ENCODE measurements around the gene TMC7. TPM values are rescaled to one million over a fixed set of nuclear protein-coding genes. Genes with fewer than 3 reads are reported as not detected.

Gene TMC7
- total and polyA plus RNA-seq, 2 of the 13 experiments (the other 11 are each of a cell fraction or from before 2014, with no cell fraction given): 1.2 to 5.1 TPM

DNA sequence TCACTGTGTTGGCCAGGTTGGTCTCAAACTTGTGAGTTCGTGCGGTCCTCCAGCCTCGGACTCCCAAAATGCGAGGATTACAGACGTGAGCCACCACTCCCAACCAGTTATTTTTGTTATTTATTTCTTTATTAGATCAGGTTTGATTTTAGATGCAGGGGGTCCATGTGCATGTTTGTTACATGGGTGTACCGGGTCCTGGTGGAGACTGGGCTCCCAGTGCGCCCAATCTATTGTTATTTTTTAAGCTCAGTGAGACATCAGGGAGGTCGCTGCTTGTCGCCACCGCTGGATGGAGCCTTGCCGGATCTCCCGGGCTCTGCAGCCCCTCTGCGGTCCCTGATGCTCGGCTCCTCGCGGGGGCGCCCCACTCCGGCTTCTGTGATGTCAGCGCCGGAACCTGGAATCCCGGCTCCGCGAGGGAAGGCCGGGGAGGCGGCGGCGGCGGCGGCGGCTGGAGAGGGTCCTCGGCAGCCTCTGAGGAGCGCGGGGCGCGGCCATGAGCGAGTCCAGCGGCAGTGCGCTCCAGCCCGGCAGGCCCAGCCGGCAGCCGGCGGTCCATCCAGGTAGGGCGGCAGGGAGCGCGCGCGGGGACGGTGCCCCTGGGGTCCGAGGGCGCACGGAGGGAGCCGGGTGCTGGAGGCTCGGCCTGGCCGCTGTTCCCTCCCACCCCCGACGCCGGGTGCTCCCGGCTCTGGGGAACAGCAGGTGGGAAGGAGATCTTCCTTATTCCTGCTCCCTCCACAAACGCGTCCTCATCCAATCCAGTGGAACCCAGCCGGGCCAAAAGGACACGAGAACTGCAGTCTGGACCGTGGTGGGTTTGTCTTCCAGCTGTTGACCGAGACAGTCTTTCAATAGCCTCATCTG lies at the start of gene TMC7 (continued):
- TF ChIP-seq ZFYVE20 (CRISPR knock-in tag; IDR thresholded peaks at IDR 0.05; ENCODE audit: borderline replicate concordance, low read depth): no peak
- no peak for TF ChIP-seq ZNF17 (CRISPR knock-in tag; IDR thresholded peaks at IDR 0.05)
- TF ChIP-seq ZNF232 (CRISPR knock-in tag; IDR thresholded peaks at IDR 0.05; ENCODE audit: borderline replicate concordance): peak; percentile 28; the same call in 1 of the 2 replicates
- no peak for TF ChIP-seq ZNF530 (CRISPR knock-in tag; IDR thresholded peaks at IDR 0.05; ENCODE audit: low read depth)
- peak; percentile 97; the same call in 1 of the 2 replicates for TF ChIP-seq KAT7 (CRISPR knock-in tag; IDR thresholded peaks at IDR 0.05; ENCODE audit: borderline replicate concordance)
- no peak; the same call in 1 of the 2 replicates for TF ChIP-seq ZNF790 (CRISPR knock-in tag; IDR thresholded peaks at IDR 0.05; ENCODE audit: borderline replicate concordance)
- peak; percentile 98 for TF ChIP-seq KDM2A (CRISPR knock-in tag; IDR thresholded peaks at IDR 0.05; ENCODE audit: borderline replicate concordance, low read depth)
- peak; percentile 43; the same call in 1 of the 2 replicates for TF ChIP-seq SOX13 (IDR thresholded peaks at IDR 0.05)
- peak in 1 of 2 experiments; percentile 72; a peak in 2 of 4 replicates for TF ChIP-seq SOX13 (CRISPR knock-in tag; conservative IDR thresholded peaks at IDR 0.05 in 1 of 2, IDR thresholded peaks at IDR 0.05 in 1 of 2)
- TF ChIP-seq CENPT (CRISPR knock-in tag; IDR thresholded peaks at IDR 0.05; ENCODE audit: low read depth): 0 out of 2 replicates have a peak, but pooled peaks have one; percentile 47
- no peak for TF ChIP-seq CHD4 (IDR thresholded peaks at IDR 0.05; ENCODE audit: borderline replicate concordance, low read length)
- TF ChIP-seq HMGA1 (CRISPR knock-in tag; conservative IDR thresholded peaks at IDR 0.05): no peak
- TF ChIP-seq ZNF605 (CRISPR knock-in tag; IDR thresholded peaks at IDR 0.05): peak; percentile 68; the same call in 1 of the 2 replicates
- TF ChIP-seq HNRNPH1 (optimal IDR thresholded peaks at IDR 0.05; ENCODE audit: low read depth, low read length): no peak
- TF ChIP-seq ZMAT5 (CRISPR knock-in tag; IDR thresholded peaks at IDR 0.05; ENCODE audit: borderline replicate concordance, low read depth): no peak
- TF ChIP-seq RXRB (CRISPR knock-in tag; IDR thresholded peaks at IDR 0.05; ENCODE audit: borderline replicate concordance): peak; percentile 80
- TF ChIP-seq, protein P1, sequence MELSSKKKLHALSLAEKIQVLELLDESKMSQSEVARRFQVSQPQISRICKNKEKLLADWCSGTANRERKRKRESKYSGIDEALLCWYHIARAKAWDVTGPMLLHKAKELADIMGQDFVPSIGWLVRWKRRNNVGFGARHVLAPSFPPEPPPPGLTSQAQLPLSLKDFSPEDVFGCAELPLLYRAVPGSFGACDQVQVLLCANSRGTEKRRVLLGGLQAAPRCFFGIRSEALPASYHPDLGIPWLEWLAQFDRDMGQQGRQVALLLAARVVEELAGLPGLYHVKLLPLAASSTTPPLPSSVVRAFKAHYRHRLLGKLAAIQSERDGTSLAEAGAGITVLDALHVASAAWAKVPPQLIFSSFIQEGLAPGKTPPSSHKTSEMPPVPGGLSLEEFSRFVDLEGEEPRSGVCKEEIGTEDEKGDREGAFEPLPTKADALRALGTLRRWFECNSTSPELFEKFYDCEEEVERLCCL (CRISPR knock-in tag; IDR thresholded peaks at IDR 0.05; ENCODE audit: borderline replicate concordance): peak; percentile 87; the same call in 1 of the 2 replicates
- no peak for TF ChIP-seq SRF (IDR thresholded peaks at IDR 0.05; ENCODE audit: low read depth, low read length)
- TF ChIP-seq MBNL3 (CRISPR knock-in tag; conservative IDR thresholded peaks at IDR 0.05): no peak
- TF ChIP-seq, protein P2, sequence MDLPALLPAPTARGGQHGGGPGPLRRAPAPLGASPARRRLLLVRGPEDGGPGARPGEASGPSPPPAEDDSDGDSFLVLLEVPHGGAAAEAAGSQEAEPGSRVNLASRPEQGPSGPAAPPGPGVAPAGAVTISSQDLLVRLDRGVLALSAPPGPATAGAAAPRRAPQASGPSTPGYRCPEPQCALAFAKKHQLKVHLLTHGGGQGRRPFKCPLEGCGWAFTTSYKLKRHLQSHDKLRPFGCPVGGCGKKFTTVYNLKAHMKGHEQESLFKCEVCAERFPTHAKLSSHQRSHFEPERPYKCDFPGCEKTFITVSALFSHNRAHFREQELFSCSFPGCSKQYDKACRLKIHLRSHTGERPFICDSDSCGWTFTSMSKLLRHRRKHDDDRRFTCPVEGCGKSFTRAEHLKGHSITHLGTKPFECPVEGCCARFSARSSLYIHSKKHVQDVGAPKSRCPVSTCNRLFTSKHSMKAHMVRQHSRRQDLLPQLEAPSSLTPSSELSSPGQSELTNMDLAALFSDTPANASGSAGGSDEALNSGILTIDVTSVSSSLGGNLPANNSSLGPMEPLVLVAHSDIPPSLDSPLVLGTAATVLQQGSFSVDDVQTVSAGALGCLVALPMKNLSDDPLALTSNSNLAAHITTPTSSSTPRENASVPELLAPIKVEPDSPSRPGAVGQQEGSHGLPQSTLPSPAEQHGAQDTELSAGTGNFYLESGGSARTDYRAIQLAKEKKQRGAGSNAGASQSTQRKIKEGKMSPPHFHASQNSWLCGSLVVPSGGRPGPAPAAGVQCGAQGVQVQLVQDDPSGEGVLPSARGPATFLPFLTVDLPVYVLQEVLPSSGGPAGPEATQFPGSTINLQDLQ (CRISPR knock-in tag; IDR thresholded peaks at IDR 0.05): peak; percentile 90; the same call in 1 of the 2 replicates
- TF ChIP-seq MNT (IDR thresholded peaks at IDR 0.05): no peak
